PC-3 (cell line): Measurements from ENCODE around the gene TMEM131.

ENCODE experiments used
- EZH2 ChIP-seq: fragments of 300-600 bp; sonication (generic); IDR thresholded peaks from one replicate; pipeline ENCODE4 v1.6.1; 2017; ENCODE audit warnings: antibody characterized with exemption, mild to moderate bottlenecking, low read length; ENCODE audit not compliant: unreplicated experiment
- EZH2phosphoT487 ChIP-seq: fragments of 300-600 bp; sonication (generic); IDR thresholded peaks from 2 replicates; pipeline ENCODE4 v1.6.1; 2018; ENCODE audit warnings: mild to moderate bottlenecking, antibody characterized with exemption, low read length, borderline replicate concordance
- TF ChIP-seq, protein P1 (sequence below): fragments of 300-600 bp; sonication (generic); conservative IDR thresholded peaks from 2 replicates; pipeline ENCODE4 v1.5.1; 2017; ENCODE audit warnings: antibody characterized with exemption, low read depth, mild to moderate bottlenecking, low read length

GRCh38 chr2:97713296-97714083 is 282.3 kb downstream of the TMEM131 start, which contains the start of gene ZAP70:
- TF ChIP-seq, protein P1, sequence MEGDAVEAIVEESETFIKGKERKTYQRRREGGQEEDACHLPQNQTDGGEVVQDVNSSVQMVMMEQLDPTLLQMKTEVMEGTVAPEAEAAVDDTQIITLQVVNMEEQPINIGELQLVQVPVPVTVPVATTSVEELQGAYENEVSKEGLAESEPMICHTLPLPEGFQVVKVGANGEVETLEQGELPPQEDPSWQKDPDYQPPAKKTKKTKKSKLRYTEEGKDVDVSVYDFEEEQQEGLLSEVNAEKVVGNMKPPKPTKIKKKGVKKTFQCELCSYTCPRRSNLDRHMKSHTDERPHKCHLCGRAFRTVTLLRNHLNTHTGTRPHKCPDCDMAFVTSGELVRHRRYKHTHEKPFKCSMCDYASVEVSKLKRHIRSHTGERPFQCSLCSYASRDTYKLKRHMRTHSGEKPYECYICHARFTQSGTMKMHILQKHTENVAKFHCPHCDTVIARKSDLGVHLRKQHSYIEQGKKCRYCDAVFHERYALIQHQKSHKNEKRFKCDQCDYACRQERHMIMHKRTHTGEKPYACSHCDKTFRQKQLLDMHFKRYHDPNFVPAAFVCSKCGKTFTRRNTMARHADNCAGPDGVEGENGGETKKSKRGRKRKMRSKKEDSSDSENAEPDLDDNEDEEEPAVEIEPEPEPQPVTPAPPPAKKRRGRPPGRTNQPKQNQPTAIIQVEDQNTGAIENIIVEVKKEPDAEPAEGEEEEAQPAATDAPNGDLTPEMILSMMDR, result no peak
- TF ChIP-seq EZH2, result no peak
- no peak for TF ChIP-seq EZH2phosphoT487
